HepG2 (cell line): Measurements from ENCODE around the gene TSPAN5. TPM values are rescaled to one million over a fixed set of nuclear protein-coding genes. Genes with fewer than 3 reads are reported as not detected.

Experiments
- MAFF ChIP-seq: IDR thresholded peaks from 2 replicates; pipeline ENCODE4 v1.6.1; 2011; ENCODE audit warnings: low read depth, low read length, improper control_type of control experiment
- SMARCC2 ChIP-seq: fragments of 450-650 bp; IDR thresholded peaks from 2 replicates; pipeline ENCODE4 v1.6.1; 2017; ENCODE audit warnings: antibody characterized with exemption, mild to moderate bottlenecking
- SOX6 ChIP-seq, 2 experiments: fragments of 450-650 bp in 1 of 2; sonication (generic) in 1 of 2; formaldehyde crosslinking in 1 of 2; IDR thresholded peaks; 2 replicates each; pipeline versions ENCODE4 v1.4.0 to v1.6.1; 2017 to 2020; ENCODE audit warnings: antibody characterized with exemption in 1 of 2, mild to moderate bottlenecking in 1 of 2, missing genetic modification reagents in 1 of 2
- ZFP41 ChIP-seq: sonication (generic); formaldehyde crosslinking; IDR thresholded peaks from 2 replicates; pipeline ENCODE4 v1.4.0; 2020; ENCODE audit warnings: mild to moderate bottlenecking, missing genetic modification reagents, borderline replicate concordance
- ZNF335 ChIP-seq: sonication (generic); formaldehyde crosslinking; IDR thresholded peaks from 2 replicates; pipeline ENCODE4 v1.4.0; 2020; ENCODE audit warnings: missing genetic modification reagents
- polyA plus RNA-seq, 8 experiments: library from polyadenylated mRNA; depleted of rRNA in 3 of 8; stranded (reverse) in 7 of 8; unstranded in 1 of 8; fragments of >200 nt; fragmentation: Illumina TruSeq in 4 of 8; extraction: Trizol in 4 of 8; gene quantifications; 2 replicates each; pipeline versions ENCODE4 v1.2.1 to v1.2.3, GENCODE V29; 2011 to 2016; ENCODE audit warnings: low read depth in 4 of 8, missing spikeins in 1 of 8, mixed read lengths in 1 of 8; ENCODE audit not compliant: insufficient read depth in 1 of 8
- total RNA-seq, 5 experiments: library from RNA; depleted of rRNA; stranded (reverse); fragments of >200 nt; fragmentation: Illumina TruSeq; extraction: Trizol; gene quantifications; 2 replicates each; pipeline ENCODE4 v1.2.3, GENCODE V29; 2016; ENCODE audit warnings: low read depth in 1 of 5
- TF ChIP-seq, protein P1 (sequence below): sonication (generic); formaldehyde crosslinking; IDR thresholded peaks from 2 replicates; pipeline ENCODE4 v1.4.0; 2020; ENCODE audit warnings: mild to moderate bottlenecking, missing genetic modification reagents
- TF ChIP-seq, protein P2 (sequence below): sonication (generic); formaldehyde crosslinking; IDR thresholded peaks from 2 replicates; pipeline ENCODE4 v1.9.0; 2021; ENCODE audit warnings: missing genetic modification reagents, mild to moderate bottlenecking, borderline replicate concordance

Gene TSPAN5
- total and polyA plus RNA-seq, 2 of the 13 experiments (the other 11 are each of a cell fraction or from before 2014, with no cell fraction given), result 0.20 to 0.53 TPM

DNA sequence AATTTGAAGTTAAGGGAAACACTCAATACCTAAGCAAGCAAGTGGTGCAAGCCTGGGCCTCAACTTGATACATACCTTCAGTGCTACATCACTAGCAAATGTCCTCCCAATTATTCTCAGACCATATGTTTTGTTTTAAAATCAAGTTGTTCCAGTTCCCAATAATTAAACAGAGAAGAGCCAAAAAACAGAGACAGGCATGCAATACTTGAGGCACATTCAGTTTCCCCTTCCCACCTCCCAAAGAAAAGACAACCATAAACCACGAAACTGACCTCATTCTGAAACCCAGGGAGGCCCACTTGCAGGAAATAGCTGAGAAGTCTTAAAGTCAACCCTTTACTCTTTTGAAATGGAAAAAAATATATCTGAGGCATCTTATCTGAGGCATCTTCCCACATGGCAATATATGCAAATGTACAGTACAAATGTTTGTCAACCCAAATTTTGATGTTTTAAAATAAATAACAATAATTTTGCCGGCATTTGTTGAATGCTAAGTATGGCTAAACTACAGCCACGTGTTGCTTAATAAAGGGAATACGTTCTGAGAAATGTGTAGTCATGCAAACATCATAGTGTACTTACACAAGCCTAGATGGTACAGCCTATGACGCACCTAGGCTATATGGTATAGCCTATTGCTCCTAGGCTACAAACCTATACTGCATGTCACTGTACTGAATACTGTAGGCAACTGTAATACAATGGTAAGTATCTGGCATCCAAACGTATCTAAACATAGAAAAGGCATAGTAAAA is 147.5 kb downstream of the TSPAN5 start (continued):
- TF ChIP-seq, protein P1, sequence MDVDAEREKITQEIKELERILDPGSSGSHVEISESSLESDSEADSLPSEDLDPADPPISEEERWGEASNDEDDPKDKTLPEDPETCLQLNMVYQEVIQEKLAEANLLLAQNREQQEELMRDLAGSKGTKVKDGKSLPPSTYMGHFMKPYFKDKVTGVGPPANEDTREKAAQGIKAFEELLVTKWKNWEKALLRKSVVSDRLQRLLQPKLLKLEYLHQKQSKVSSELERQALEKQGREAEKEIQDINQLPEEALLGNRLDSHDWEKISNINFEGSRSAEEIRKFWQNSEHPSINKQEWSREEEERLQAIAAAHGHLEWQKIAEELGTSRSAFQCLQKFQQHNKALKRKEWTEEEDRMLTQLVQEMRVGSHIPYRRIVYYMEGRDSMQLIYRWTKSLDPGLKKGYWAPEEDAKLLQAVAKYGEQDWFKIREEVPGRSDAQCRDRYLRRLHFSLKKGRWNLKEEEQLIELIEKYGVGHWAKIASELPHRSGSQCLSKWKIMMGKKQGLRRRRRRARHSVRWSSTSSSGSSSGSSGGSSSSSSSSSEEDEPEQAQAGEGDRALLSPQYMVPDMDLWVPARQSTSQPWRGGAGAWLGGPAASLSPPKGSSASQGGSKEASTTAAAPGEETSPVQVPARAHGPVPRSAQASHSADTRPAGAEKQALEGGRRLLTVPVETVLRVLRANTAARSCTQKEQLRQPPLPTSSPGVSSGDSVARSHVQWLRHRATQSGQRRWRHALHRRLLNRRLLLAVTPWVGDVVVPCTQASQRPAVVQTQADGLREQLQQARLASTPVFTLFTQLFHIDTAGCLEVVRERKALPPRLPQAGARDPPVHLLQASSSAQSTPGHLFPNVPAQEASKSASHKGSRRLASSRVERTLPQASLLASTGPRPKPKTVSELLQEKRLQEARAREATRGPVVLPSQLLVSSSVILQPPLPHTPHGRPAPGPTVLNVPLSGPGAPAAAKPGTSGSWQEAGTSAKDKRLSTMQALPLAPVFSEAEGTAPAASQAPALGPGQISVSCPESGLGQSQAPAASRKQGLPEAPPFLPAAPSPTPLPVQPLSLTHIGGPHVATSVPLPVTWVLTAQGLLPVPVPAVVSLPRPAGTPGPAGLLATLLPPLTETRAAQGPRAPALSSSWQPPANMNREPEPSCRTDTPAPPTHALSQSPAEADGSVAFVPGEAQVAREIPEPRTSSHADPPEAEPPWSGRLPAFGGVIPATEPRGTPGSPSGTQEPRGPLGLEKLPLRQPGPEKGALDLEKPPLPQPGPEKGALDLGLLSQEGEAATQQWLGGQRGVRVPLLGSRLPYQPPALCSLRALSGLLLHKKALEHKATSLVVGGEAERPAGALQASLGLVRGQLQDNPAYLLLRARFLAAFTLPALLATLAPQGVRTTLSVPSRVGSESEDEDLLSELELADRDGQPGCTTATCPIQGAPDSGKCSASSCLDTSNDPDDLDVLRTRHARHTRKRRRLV, result no peak
- TF ChIP-seq MAFF (no peak), SMARCC2 (no peak), ZNF335 (CRISPR knock-in tag) (no peak), ZFP41 (CRISPR knock-in tag) (no peak), SOX6 (IDR thresholded peaks at IDR 0.05) (no peak), SOX6 (CRISPR knock-in tag; IDR thresholded peaks at IDR 0.05) (no peak)
- TF ChIP-seq, protein P2, sequence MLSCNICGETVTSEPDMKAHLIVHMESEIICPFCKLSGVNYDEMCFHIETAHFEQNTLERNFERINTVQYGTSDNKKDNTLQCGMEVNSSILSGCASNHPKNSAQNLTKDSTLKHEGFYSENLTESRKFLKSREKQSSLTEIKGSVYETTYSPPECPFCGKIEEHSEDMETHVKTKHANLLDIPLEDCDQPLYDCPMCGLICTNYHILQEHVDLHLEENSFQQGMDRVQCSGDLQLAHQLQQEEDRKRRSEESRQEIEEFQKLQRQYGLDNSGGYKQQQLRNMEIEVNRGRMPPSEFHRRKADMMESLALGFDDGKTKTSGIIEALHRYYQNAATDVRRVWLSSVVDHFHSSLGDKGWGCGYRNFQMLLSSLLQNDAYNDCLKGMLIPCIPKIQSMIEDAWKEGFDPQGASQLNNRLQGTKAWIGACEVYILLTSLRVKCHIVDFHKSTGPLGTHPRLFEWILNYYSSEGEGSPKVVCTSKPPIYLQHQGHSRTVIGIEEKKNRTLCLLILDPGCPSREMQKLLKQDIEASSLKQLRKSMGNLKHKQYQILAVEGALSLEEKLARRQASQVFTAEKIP (CRISPR knock-in tag), result no peak
